ENCODE data around the gene PGR.

- TF ChIP-seq CTCF (IDR thresholded peaks at IDR 0.05; ENCODE audit: insufficient read depth, low read length, poor library complexity, severe bottlenecking) (no peak), EZH2phosphoT487 (conservative IDR thresholded peaks at IDR 0.05; ENCODE audit: low read length) (no peak)
Measured at GRCh38 chr11:101133190-101133589, 3.6 kb upstream of the PGR start.

All from SU-DHL-6 (cell line).